ENCODE results near the gene HEATR1. TPM values are rescaled to one million over a fixed set of nuclear protein-coding genes. Genes with fewer than 3 reads are reported as not detected.

Gene HEATR1
- total RNA-seq, 1 donor from 2014 or later = 54.9 TPM

DNA sequence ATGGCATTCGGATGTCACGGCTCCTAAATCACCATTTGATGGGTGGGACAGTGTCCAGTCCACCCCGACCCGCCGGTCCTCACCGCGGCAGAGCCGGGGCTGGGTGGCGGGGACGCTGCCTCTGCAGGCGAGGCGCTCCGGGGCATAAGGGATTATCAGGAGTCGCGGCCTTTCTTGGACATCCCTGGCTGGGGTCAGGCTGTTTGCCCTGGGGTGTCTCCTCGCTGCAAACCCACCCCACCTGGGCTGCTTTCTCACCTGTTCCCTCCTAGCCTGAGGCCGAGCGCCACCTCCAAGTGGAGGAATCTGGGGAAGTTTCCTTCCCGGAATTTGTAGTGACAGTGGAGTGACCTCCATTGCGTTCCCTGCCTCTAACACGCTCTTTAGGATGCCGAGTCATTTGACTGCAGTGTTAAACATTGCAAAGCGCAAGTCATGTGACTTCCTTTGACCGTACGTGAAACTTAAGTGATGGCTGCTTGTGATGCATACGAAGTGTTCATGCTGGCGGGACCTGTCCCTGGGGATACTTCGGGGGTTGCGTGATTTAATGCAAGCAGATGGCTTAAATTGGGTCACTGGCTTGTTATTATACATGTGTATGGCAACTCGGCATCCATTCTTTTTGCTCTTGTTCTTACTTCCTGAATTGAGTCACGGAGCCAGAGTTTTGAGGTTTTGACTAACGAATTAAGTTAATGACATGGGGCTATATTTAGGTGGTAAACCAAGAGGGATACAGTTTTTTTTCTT, 80.0 kb downstream of the HEATR1 start:
- Histone ChIP-seq H4K20me1 (ENCODE audit: low read depth) (no peaks in the 10 kb centered on the region), H3K9ac (no peak overlapping the region), H3K27ac (no peak overlapping the region), H3K4me1 (peaks cover 7% of the 10 kb centered on the region), H3K36me3 (no peaks in the 10 kb centered on the region), H3K4me2 (peak overlapping the region; percentile 90), H3F3A (ENCODE audit: low read depth) (peaks cover 9% of the 10 kb centered on the region), H3K27me3 (peaks cover 26% of the 10 kb centered on the region), H2AFZ (replicated peaks) (peak overlapping the region; percentile 90), H3K79me2 (ENCODE audit: low read depth) (no peaks in the 10 kb centered on the region), H3K4me3 (peak overlapping the region; percentile 52), H3K9me3 (ENCODE audit: low read depth) (no peaks in the 10 kb centered on the region)
- H3K36me3 Mint-ChIP-seq = no peaks in the 10 kb centered on the region
- H3K27ac Mint-ChIP-seq = no peak overlapping the region
- peaks cover 4% of the 10 kb centered on the region for H3K27me3 Mint-ChIP-seq (ENCODE audit: insufficient read depth, low read depth)
- TF ChIP-seq EZH2 (IDR thresholded peaks at IDR 0.05) (no peak), EZH2phosphoT487 (IDR thresholded peaks at IDR 0.05) (no peak)
- TF ChIP-seq, protein P1, sequence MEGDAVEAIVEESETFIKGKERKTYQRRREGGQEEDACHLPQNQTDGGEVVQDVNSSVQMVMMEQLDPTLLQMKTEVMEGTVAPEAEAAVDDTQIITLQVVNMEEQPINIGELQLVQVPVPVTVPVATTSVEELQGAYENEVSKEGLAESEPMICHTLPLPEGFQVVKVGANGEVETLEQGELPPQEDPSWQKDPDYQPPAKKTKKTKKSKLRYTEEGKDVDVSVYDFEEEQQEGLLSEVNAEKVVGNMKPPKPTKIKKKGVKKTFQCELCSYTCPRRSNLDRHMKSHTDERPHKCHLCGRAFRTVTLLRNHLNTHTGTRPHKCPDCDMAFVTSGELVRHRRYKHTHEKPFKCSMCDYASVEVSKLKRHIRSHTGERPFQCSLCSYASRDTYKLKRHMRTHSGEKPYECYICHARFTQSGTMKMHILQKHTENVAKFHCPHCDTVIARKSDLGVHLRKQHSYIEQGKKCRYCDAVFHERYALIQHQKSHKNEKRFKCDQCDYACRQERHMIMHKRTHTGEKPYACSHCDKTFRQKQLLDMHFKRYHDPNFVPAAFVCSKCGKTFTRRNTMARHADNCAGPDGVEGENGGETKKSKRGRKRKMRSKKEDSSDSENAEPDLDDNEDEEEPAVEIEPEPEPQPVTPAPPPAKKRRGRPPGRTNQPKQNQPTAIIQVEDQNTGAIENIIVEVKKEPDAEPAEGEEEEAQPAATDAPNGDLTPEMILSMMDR (IDR thresholded peaks at IDR 0.05) = no peak
- peak; percentile 68 for DNase-seq (ENCODE audit: low spot score)
- peak overlapping the region; percentile 88 for H3K4me3 Mint-ChIP-seq
- H3K9me3 Mint-ChIP-seq = no peaks in the 10 kb centered on the region
- H3K4me1 Mint-ChIP-seq = peaks cover 10% of the 10 kb centered on the region

DNA sequence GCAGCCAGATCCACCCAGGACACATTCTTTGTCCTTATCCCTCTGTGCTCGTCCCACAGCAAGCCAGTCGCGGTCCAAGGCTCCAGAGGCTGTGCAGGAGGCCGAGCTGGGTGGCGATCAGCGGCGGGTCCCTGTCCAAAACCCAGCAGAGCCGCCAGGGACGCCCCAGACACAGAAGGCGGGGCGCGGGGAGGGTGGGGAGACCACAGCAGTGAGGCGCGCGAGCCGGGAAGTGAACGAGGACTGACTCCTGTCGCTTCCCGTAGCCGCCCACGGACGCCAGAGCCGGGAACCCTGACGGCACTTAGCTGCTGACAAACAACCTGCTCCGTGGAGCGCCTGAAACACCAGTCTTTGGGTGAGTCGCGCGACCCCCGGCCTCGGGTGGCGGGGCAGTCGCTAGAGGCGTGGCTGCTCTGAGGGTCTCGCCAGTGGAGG, 80.6 kb downstream of the HEATR1 start, which contains the start of gene LGALS8:
LGALS8 (plus strand) TSS at position 279 of the 438 bp plus-strand sequence. CDS start 2,089 bp downstream, outside the sequence.
- peaks cover 4% of the 10 kb centered on the region for H3K27me3 Mint-ChIP-seq (ENCODE audit: insufficient read depth, low read depth)
- Histone ChIP-seq H3K27ac (no peak within 1 kb of the TSS), H3K9ac (no peak within 1 kb of the TSS), H3K79me2 (ENCODE audit: low read depth) (no peaks in the 10 kb centered on the region), H3K9me3 (ENCODE audit: low read depth) (no peaks in the 10 kb centered on the region), H3K36me3 (no peaks in the 10 kb centered on the region), H3K4me3 (peak within 1 kb of the TSS; percentile 52), H3K27me3 (peaks cover 26% of the 10 kb centered on the region), H3K4me1 (peaks cover 7% of the 10 kb centered on the region), H3F3A (ENCODE audit: low read depth) (peaks cover 9% of the 10 kb centered on the region), H4K20me1 (ENCODE audit: low read depth) (no peaks in the 10 kb centered on the region), H2AFZ (replicated peaks) (peak within 1 kb of the TSS; percentile 90), H3K4me2 (peak within 1 kb of the TSS; percentile 90)
- H3K36me3 Mint-ChIP-seq = no peaks in the 10 kb centered on the region
- peak within 1 kb of the TSS; percentile 88 for H3K4me3 Mint-ChIP-seq
- DNase-seq (ENCODE audit: low spot score) = peak; percentile 69
- H3K4me1 Mint-ChIP-seq = peaks cover 10% of the 10 kb centered on the region
- H3K27ac Mint-ChIP-seq = no peak within 1 kb of the TSS
- TF ChIP-seq, protein P1 (IDR thresholded peaks at IDR 0.05) = no peak
- no peak for TF ChIP-seq EZH2phosphoT487 (IDR thresholded peaks at IDR 0.05)
- TF ChIP-seq EZH2 (IDR thresholded peaks at IDR 0.05) = no peak
- no peaks in the 10 kb centered on the region for H3K9me3 Mint-ChIP-seq

DNA sequence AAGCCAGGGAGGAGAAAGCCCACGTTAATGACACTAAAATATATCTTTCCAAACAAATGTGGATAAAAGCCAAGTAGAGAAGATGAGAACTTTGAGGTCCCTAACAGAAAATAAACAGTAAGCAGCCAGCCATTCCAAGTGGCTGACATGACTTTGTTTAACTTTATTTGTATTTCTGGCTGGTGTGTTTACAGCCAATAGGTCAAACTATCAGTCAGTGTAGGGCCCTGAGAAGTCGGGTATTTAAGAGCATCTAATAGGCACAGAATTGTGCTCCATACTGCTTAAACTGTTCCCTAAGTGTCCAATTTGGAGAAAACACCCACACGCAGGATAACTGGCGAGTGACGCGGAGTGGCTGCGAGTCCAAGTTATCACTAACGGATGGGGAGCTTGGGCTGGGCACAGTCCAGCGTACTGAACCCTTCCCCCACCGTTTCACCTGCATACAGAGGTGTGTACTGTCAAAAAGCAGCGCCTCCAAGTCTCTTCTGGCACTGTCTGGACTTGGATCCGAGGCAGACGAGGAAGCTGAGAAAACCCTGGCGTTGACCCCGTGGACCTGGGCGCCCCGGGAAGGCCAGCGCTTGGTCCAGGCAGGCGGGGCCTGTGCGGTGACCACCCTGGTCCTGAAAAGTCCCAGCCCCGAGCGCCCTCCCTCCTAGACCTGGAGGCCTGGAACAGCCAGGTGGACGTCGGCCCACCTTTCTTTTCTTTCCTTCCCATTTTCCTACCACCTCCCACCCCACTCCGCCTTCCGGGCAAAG, 81.2 kb downstream of the HEATR1 start:
- Histone ChIP-seq H3K4me3 (peak overlapping the region; percentile 52), H3K27ac (no peak overlapping the region), H3K9me3 (ENCODE audit: low read depth) (no peaks in the 10 kb centered on the region), H3K9ac (no peak overlapping the region), H4K20me1 (ENCODE audit: low read depth) (no peaks in the 10 kb centered on the region), H3F3A (ENCODE audit: low read depth) (peaks cover 9% of the 10 kb centered on the region), H3K79me2 (ENCODE audit: low read depth) (no peaks in the 10 kb centered on the region), H3K36me3 (no peaks in the 10 kb centered on the region), H3K4me2 (peak overlapping the region; percentile 90), H3K4me1 (peaks cover 7% of the 10 kb centered on the region), H2AFZ (replicated peaks) (peak overlapping the region; percentile 90), H3K27me3 (peaks cover 26% of the 10 kb centered on the region)
- Mint-ChIP-seq H3K4me3 (peak overlapping the region; percentile 88), H3K27ac (no peak overlapping the region), H3K9me3 (no peaks in the 10 kb centered on the region), H3K36me3 (no peaks in the 10 kb centered on the region), H3K27me3 (ENCODE audit: insufficient read depth, low read depth) (peaks cover 4% of the 10 kb centered on the region), H3K4me1 (peaks cover 10% of the 10 kb centered on the region)
- no peak for DNase-seq (ENCODE audit: low spot score)
- no peak for TF ChIP-seq EZH2 (IDR thresholded peaks at IDR 0.05)
- no peak for TF ChIP-seq EZH2phosphoT487 (IDR thresholded peaks at IDR 0.05)
- TF ChIP-seq, protein P1 (IDR thresholded peaks at IDR 0.05) = no peak

Data from neural progenitor cell (in vitro differentiated cells).